Midbrain (tissue), 1 donor: ENCODE results near the gene HDAC4.

Source experiments
- DNase-seq: peaks from one replicate; lab custom pipeline; 2025; lab: John Stamatoyannopoulos, UW

HDAC4 gene

GRCh38 chr2:239327536-239328350 is 73.1 kb downstream of the HDAC4 start:
- DNase-seq: no peak

- no peak for DNase-seq
These were observed 73.8 kb downstream of the HDAC4 start for GRCh38 chr2:239326831-239327535.

GRCh38 chr2:239324456-239324855 is 76.4 kb downstream of the HDAC4 start:
- no peak for DNase-seq

GRCh38 chr2:239323447-239323846 is 77.4 kb downstream of the HDAC4 start:
- DNase-seq: no peak

- no peak for DNase-seq
These were observed 78.3 kb downstream of the HDAC4 start for GRCh38 chr2:239322416-239323086.

GRCh38 chr2:239321596-239322415 is 79.0 kb downstream of the HDAC4 start:
- no peak for DNase-seq

GRCh38 chr2:239318790-239319661 is 81.8 kb downstream of the HDAC4 start:
- peak; percentile 32 for DNase-seq

- DNase-seq: peak; percentile 35
These were observed 82.6 kb downstream of the HDAC4 start for GRCh38 chr2:239318151-239318611.

- peak; percentile 55 for DNase-seq
These were observed 84.0 kb downstream of the HDAC4 start for GRCh38 chr2:239316562-239317465.

- no peak for DNase-seq
These were observed 85.5 kb downstream of the HDAC4 start for GRCh38 chr2:239315308-239315707.

GRCh38 chr2:239313776-239314175 is 87.0 kb downstream of the HDAC4 start:
- no peak for DNase-seq

- DNase-seq: no peak
These were observed 87.8 kb downstream of the HDAC4 start for GRCh38 chr2:239312741-239313667.

- DNase-seq: no peak
These were observed 88.7 kb downstream of the HDAC4 start for GRCh38 chr2:239312081-239312511.

GRCh38 chr2:239311132-239312040 is 89.4 kb downstream of the HDAC4 start:
- peak; percentile 48 for DNase-seq

GRCh38 chr2:239310401-239311061 is 90.3 kb downstream of the HDAC4 start:
- DNase-seq: peak; percentile 46

GRCh38 chr2:239309398-239310245 is 91.2 kb downstream of the HDAC4 start:
- no peak for DNase-seq
